CD4-positive, alpha-beta T cell (primary cell): ENCODE data around the gene CMTM5. TPM values are rescaled to one million over a fixed set of nuclear protein-coding genes. Genes with fewer than 3 reads are reported as not detected.

Experiments used
- ATAC-seq: fragments of 200-7000 bp; cut with Tn5 transposase; one replicate; pipeline ENCODE4 v1.10.0; 2022; ENCODE audit warnings: mild to moderate bottlenecking; ENCODE audit not compliant: poor library complexity
- CTCF ChIA-PET: fragments of 350-600 bp; sonication (Branson Sonifier 250); formaldehyde crosslinking; loops from one replicate; lab custom pipeline; 2021; ENCODE audit warnings: antibody characterized with exemption, inconsistent platforms; lab: Charles Lee
- POLR2A ChIA-PET: fragments of 350-600 bp; sonication (Branson Sonifier 250); formaldehyde crosslinking; loops from one replicate; lab custom pipeline; 2021; ENCODE audit warnings: antibody characterized with exemption, inconsistent platforms; lab: Charles Lee
- DNase-seq, 14 experiments: peaks; one replicate each; pipeline ENCODE4 v3.0.0-alpha.2; 2013 to 2020; ENCODE audit warnings: mixed read lengths in 2 of 14
- H3K27ac ChIP-seq, 2 donors: one replicate each; pipeline versions ENCODE4 v1.5.1 to v1.7.0; 2013; ENCODE audit warnings: low read length in 2 of 2, low read depth in 1 of 2, mild to moderate bottlenecking in 1 of 2
- H3K27me3 ChIP-seq, 2 experiments: 1 replicate in 1 of 2; 2 replicates in 1 of 2; pipeline versions ENCODE4 v1.6.1 to v1.7.0; 2013; ENCODE audit warnings: low read length in 2 of 2, control low read depth in 1 of 2, mild to moderate bottlenecking in 1 of 2, moderate library complexity in 1 of 2; ENCODE audit not compliant: insufficient read depth in 2 of 2, control insufficient read depth in 1 of 2
- H3K36me3 ChIP-seq: one replicate; pipeline ENCODE4 v1.6.1; 2013; ENCODE audit warnings: low read length, control low read depth; ENCODE audit not compliant: insufficient read depth
- H3K4me1 ChIP-seq: one replicate; pipeline ENCODE4 v1.6.1; 2013; ENCODE audit warnings: low read length, control low read depth; ENCODE audit not compliant: insufficient read depth
- H3K4me3 ChIP-seq: one replicate; pipeline ENCODE4 v1.5.1; 2013; ENCODE audit warnings: mild to moderate bottlenecking, low read length, moderate library complexity
- H3K9me3 ChIP-seq, 2 experiments: 1 replicate in 1 of 2; 2 replicates in 1 of 2; pipeline versions ENCODE4 v1.6.1 to v1.7.0; 2013; ENCODE audit warnings: low read length in 2 of 2, mild to moderate bottlenecking in 2 of 2, control low read depth in 1 of 2, moderate library complexity in 1 of 2; ENCODE audit not compliant: control insufficient read depth in 1 of 2, insufficient read depth in 1 of 2
- H3K27ac Mint-ChIP-seq: one replicate; pipeline ENCODE4 v1.8.0; 2020; ENCODE audit warnings: mixed read lengths
- H3K27me3 Mint-ChIP-seq: one replicate; pipeline ENCODE4 v1.8.0; 2021; ENCODE audit warnings: mixed read lengths
- H3K36me3 Mint-ChIP-seq: one replicate; pipeline ENCODE4 v1.8.0; 2021; ENCODE audit warnings: low read depth, mixed read lengths
- H3K4me1 Mint-ChIP-seq: one replicate; pipeline ENCODE4 v1.8.0; 2021; ENCODE audit warnings: low read depth, mixed read lengths
- H3K4me3 Mint-ChIP-seq: one replicate; pipeline ENCODE4 v1.8.0; 2020; ENCODE audit warnings: mild to moderate bottlenecking, mixed read lengths
- H3K9me3 Mint-ChIP-seq: one replicate; pipeline ENCODE4 v1.8.0; 2020; ENCODE audit warnings: mixed read lengths
- CTCF ChIP-seq: fragments of 200-600 bp; IDR thresholded peaks from one replicate; pipeline ENCODE4 v1.8.0; 2022; ENCODE audit warnings: antibody characterized with exemption, mild to moderate bottlenecking
- intact Hi-C, 2 experiments: fragments of 100-400 bp; cut with DNase I in 1 of 2; cut with micrococcal nuclease in 1 of 2; formaldehyde crosslinking; loops; one replicate each; pipeline versions ENCODE4 v1.15.1 to v1.9.0; 2023 to 2025; cut with DNase I, micrococcal nuclease
- total RNA-seq, 174 experiments: library from RNA in 2 of 174; stranded (reverse) in 2 of 174; gene quantifications; one replicate each; pipeline ENCODE4 v1.2.3 and lab custom pipeline; 2021 to 2026

The CMTM5 gene
- total RNA-seq, 2 experiments from 2014 or later = not detected

DNA sequence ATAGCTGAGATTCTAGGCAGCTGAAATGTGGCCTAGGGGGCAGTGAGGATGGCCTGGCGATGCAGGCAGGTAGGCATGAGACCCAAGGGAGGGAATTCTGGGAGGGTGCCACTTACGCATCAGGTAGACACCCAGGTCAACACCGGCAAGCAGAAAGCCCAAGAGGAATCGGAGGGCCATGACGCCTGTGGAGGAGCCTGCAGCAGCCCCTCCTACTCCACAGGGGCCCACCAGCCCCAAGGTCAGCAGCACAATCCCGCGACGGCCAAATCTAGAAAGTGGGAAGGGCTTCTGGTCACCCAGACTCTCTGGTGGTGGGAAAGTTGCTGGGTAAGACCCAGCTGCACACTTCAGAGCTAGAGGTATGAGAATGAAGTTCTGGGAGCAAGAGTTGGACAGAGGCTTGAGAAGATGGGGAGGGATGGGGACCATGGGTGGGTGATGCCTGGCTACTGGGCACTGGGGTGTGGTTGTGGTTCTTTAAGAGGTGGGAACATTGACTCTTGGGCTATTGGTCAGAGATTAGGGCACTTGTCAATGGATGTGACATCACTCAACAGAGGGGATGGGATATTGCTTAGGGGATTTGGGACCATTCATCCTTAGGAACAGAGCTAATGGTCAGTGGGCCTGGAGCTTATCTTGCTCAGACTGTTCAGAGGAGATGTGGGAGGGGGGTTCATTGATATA lies 27.5 kb upstream of the CMTM5 start:
- no peak for ATAC-seq
- Mint-ChIP-seq H3K36me3 (peaks cover 7% of the 10 kb centered on the region), H3K4me1 (peaks cover 5% of the 10 kb centered on the region), H3K4me3 (peak overlapping the region; percentile 40), H3K27ac (no peak overlapping the region), H3K9me3 (no peaks in the 10 kb centered on the region), H3K27me3 (peaks cover 29% of the 10 kb centered on the region)
- Histone ChIP-seq H3K9me3 (peaks cover 0 to 3% of the 10 kb centered on the region in 2 experiments), H3K27me3 (peaks cover 4 to 14% of the 10 kb centered on the region in 2 experiments), H3K4me1 (peaks cover 15% of the 10 kb centered on the region), H3K36me3 (no peaks in the 10 kb centered on the region), H3K27ac (no peak overlapping the region), H3K4me3 (no peak overlapping the region)
- no peak for TF ChIP-seq CTCF
- intact Hi-C loops = no loop called here
- DNase-seq = no peak
- POLR2A ChIA-PET = no interaction called here
- CTCF ChIA-PET = no interaction called here

GRCh38 chr14:23351681-23352505 lies 25.0 kb upstream of the CMTM5 start:
- H3K27ac Mint-ChIP-seq = no peak overlapping the region
- Histone ChIP-seq H3K9me3 (peaks cover 0 to 3% of the 10 kb centered on the region in 2 experiments), H3K36me3 (no peaks in the 10 kb centered on the region), H3K27me3 (peaks cover 4 to 21% of the 10 kb centered on the region in 2 experiments), H3K27ac (no peak overlapping the region), H3K4me1 (peaks cover 15% of the 10 kb centered on the region), H3K4me3 (peak overlapping the region; percentile 59)
- POLR2A ChIA-PET = interaction anchor here (1.0 to 2.8 kb wide), 5 partner anchors 10 to 257 kb away, joined by 3 to 21 read pairs (median 4); partner anchors contain the start of genes ACIN1, C14orf119 and PABPN1
- no peaks in the 10 kb centered on the region for H3K9me3 Mint-ChIP-seq
- DNase-seq (peak in 4 of 14 experiments; percentile 6 to 35 (median 21)), ATAC-seq (peak; percentile 12)
- intact Hi-C loops = no loop called here
- peak overlapping the region; percentile 86 for H3K4me3 Mint-ChIP-seq
- CTCF ChIA-PET = interaction anchor here (1.2 kb wide), 1 partner anchor 208 kb away, joined by 3 read pairs; no protein-coding TSS in a partner anchor
- TF ChIP-seq CTCF = peak; percentile 22
- H3K4me1 Mint-ChIP-seq = peaks cover 5% of the 10 kb centered on the region
- H3K36me3 Mint-ChIP-seq = no peaks in the 10 kb centered on the region
- H3K27me3 Mint-ChIP-seq = peaks cover 48% of the 10 kb centered on the region
